AML-193 (cell line): ENCODE data around the gene PDZRN3.

Source experiments
- DNase-seq, 2 experiments: peaks; one replicate each; lab custom pipeline; 2025; lab: John Stamatoyannopoulos, UW

The PDZRN3 gene

GRCh38 chr3:73622091-73622805 is 2.5 kb downstream of the PDZRN3 start:
- no peak for DNase-seq

GRCh38 chr3:73621388-73621787 is 3.4 kb downstream of the PDZRN3 start:
- DNase-seq, result no peak

- DNase-seq, result no peak
Observed at GRCh38 chr3:73618461-73618860, 6.3 kb downstream of the PDZRN3 start.

GRCh38 chr3:73616056-73616455 is 8.7 kb downstream of the PDZRN3 start:
- DNase-seq, result no peak

GRCh38 chr3:73614419-73614818 is 10.3 kb downstream of the PDZRN3 start:
- DNase-seq, result no peak

- DNase-seq, result no peak
Observed at GRCh38 chr3:73611176-73611575, 13.6 kb downstream of the PDZRN3 start.

- no peak for DNase-seq
Observed at GRCh38 chr3:73610493-73610892, 14.2 kb downstream of the PDZRN3 start.

- no peak for DNase-seq
Observed at GRCh38 chr3:73609655-73610054, 15.1 kb downstream of the PDZRN3 start.

GRCh38 chr3:73609315-73609641 is 15.5 kb downstream of the PDZRN3 start:
- no peak for DNase-seq

- DNase-seq, result no peak
Observed at GRCh38 chr3:73608456-73609314, 16.1 kb downstream of the PDZRN3 start.

GRCh38 chr3:73605861-73606260 is 18.9 kb downstream of the PDZRN3 start:
- DNase-seq, result no peak

- no peak for DNase-seq
Observed at GRCh38 chr3:73605412-73605811, 19.3 kb downstream of the PDZRN3 start.

- no peak for DNase-seq
Observed at GRCh38 chr3:73604451-73604850, 20.3 kb downstream of the PDZRN3 start.

- DNase-seq, result no peak
Observed at GRCh38 chr3:73603762-73604171, 21.0 kb downstream of the PDZRN3 start.

- no peak for DNase-seq
Observed at GRCh38 chr3:73602170-73602569, 22.6 kb downstream of the PDZRN3 start.

- no peak for DNase-seq
Observed at GRCh38 chr3:73601481-73601880, 23.3 kb downstream of the PDZRN3 start.

- DNase-seq, result no peak
Observed at GRCh38 chr3:73601011-73601410, 23.7 kb downstream of the PDZRN3 start.

GRCh38 chr3:73600293-73600938 is 24.3 kb downstream of the PDZRN3 start:
- DNase-seq, result no peak

- no peak for DNase-seq
Observed at GRCh38 chr3:73599605-73600004, 25.1 kb downstream of the PDZRN3 start.

- no peak for DNase-seq
Observed at GRCh38 chr3:73597476-73597875, 27.3 kb downstream of the PDZRN3 start.

- DNase-seq, result no peak
Observed at GRCh38 chr3:73592154-73593144, 32.3 kb downstream of the PDZRN3 start.
